ENCODE results near the gene KRTAP10-4. TPM values are rescaled to one million over a fixed set of nuclear protein-coding genes. Genes with fewer than 3 reads are reported as not detected.

The KRTAP10-4 gene
- total RNA-seq, 4 donors from 2014 or later, result not detected

- no peak for DNase-seq (ENCODE audit: low spot score in 2 of 2)
- TF ChIP-seq, protein P1, sequence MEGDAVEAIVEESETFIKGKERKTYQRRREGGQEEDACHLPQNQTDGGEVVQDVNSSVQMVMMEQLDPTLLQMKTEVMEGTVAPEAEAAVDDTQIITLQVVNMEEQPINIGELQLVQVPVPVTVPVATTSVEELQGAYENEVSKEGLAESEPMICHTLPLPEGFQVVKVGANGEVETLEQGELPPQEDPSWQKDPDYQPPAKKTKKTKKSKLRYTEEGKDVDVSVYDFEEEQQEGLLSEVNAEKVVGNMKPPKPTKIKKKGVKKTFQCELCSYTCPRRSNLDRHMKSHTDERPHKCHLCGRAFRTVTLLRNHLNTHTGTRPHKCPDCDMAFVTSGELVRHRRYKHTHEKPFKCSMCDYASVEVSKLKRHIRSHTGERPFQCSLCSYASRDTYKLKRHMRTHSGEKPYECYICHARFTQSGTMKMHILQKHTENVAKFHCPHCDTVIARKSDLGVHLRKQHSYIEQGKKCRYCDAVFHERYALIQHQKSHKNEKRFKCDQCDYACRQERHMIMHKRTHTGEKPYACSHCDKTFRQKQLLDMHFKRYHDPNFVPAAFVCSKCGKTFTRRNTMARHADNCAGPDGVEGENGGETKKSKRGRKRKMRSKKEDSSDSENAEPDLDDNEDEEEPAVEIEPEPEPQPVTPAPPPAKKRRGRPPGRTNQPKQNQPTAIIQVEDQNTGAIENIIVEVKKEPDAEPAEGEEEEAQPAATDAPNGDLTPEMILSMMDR (IDR thresholded peaks at IDR 0.05), result no peak
- no peak for TF ChIP-seq POLR2A (IDR thresholded peaks at IDR 0.05)
- no peak for TF ChIP-seq EP300 (IDR thresholded peaks at IDR 0.05)
- Histone ChIP-seq H3K27me3 (no peaks in the 10 kb centered on the region), H3K9me3 (peaks cover 0 to 24% (median 0%) of the 10 kb centered on the region in 4 donors), H3K27ac (no peak overlapping the region), H3K36me3 (no peaks in the 10 kb centered on the region), H3K4me1 (no peaks in the 10 kb centered on the region), H3K4me3 (no peak overlapping the region)
- 76 to 80% methylated on average over 22 to 26 of the region's 27 CpGs for WGBS, 2 donors
These were observed 4.6 kb upstream of the KRTAP10-4 start for GRCh38 chr21:44568667-44569556.

- Histone ChIP-seq H3K9me3 (peaks cover 0 to 21% (median 0%) of the 10 kb centered on the region in 4 donors), H3K27me3 (no peaks in the 10 kb centered on the region), H3K27ac (no peak overlapping the region), H3K36me3 (no peaks in the 10 kb centered on the region), H3K4me3 (no peak overlapping the region), H3K4me1 (no peaks in the 10 kb centered on the region)
- no peak for DNase-seq (ENCODE audit: low spot score in 2 of 2)
- no peak for TF ChIP-seq POLR2A (IDR thresholded peaks at IDR 0.05)
- TF ChIP-seq, protein P1 (IDR thresholded peaks at IDR 0.05), result no peak
- no peak for TF ChIP-seq EP300 (IDR thresholded peaks at IDR 0.05)
- WGBS, 2 donors, result 77 to 81% methylated on average over 11 of the region's 12 CpGs
These were observed 3.5 kb upstream of the KRTAP10-4 start for GRCh38 chr21:44569861-44570517.

GRCh38 chr21:44571296-44571695, 2.2 kb upstream of the KRTAP10-4 start:
- Histone ChIP-seq H3K4me1 (no peaks in the 10 kb centered on the region), H3K27ac (no peak overlapping the region), H3K9me3 (peaks cover 0 to 30% (median 0%) of the 10 kb centered on the region in 4 donors), H3K36me3 (no peaks in the 10 kb centered on the region), H3K4me3 (no peak overlapping the region), H3K27me3 (no peaks in the 10 kb centered on the region)
- TF ChIP-seq EP300 (IDR thresholded peaks at IDR 0.05) (no peak), POLR2A (IDR thresholded peaks at IDR 0.05) (no peak)
- TF ChIP-seq, protein P1 (IDR thresholded peaks at IDR 0.05), result no peak
- WGBS, 2 donors, result 62 to 86% methylated on average over 3 to 4 of the region's 4 CpGs
- no peak for DNase-seq (ENCODE audit: low spot score in 2 of 2)

DNA sequence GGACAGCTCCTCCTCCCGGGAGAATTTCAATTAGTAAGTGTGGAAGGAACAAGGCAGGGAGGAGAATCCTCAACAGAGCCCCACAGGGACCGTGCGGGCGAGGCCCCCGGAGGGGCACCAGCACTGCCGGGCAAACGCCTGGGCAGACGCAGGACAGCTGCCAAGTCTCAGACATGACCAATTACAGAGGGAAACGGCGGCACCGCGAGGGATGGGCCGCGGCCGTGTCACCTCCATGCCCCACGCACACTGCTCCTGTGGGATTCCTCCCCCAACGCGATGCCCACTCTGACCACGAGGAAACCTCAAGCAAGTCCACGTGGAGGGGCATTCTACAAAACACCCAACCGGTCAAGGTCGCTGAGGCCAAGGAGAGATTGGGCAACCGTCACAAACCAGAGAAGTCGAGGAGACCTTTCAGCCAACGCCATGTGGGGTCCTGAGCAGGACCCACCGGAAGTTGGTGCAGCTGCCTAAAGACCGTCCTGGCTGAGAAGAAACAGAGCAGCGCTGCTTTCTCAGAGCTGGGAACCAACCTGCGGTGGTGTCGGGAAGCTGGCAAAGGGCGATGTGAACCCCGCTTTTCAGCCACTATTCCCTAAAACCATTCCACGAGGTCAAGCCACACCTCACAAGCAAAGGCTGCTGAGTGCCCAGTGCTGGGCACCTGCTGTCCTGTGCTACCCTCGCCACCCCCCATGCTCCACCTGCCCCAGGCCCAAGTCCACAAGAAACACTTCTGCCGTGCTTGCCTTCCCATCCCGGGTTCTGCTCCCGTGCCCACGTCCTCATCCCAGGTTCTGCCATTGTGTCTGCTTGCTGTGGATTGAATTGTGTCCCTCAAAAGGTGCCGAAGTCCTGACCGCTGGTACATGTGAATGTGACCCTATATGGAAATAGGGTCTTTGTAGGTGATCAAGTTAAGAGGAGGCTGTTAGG, 1.4 kb upstream of the KRTAP10-4 start:
- H3K4me3 ChIP-seq, result no peak overlapping the region
- no peaks in the 10 kb centered on the region for H3K36me3 ChIP-seq
- TF ChIP-seq, protein P1 (IDR thresholded peaks at IDR 0.05), result no peak
- no peak for TF ChIP-seq POLR2A (IDR thresholded peaks at IDR 0.05)
- TF ChIP-seq EP300 (IDR thresholded peaks at IDR 0.05), result no peak
- H3K27ac ChIP-seq, result no peak overlapping the region
- DNase-seq (ENCODE audit: low spot score in 2 of 2), result no peak
- WGBS, 2 donors, result 90% methylated on average over 40 of the region's 40 CpGs
- H3K4me1 ChIP-seq, result no peaks in the 10 kb centered on the region
- H3K9me3 ChIP-seq, result peaks cover 0 to 38% (median 0%) of the 10 kb centered on the region in 4 donors
- no peaks in the 10 kb centered on the region for H3K27me3 ChIP-seq
